T-cell (primary cell): ENCODE data around the gene SFMBT2. TPM values are rescaled to one million over a fixed set of nuclear protein-coding genes. Genes with fewer than 3 reads are reported as not detected.

ENCODE experiments used
- ATAC-seq, 4 experiments: fragments of 200-7000 bp in 3 of 4; fragments of 150-1000 bp in 1 of 4; cut with Tn5 transposase; replicated peaks in 1 of 4; 1 replicate in 3 of 4; 2 replicates in 1 of 4; pipeline ENCODE4 v1.10.0; 2021; ENCODE audit warnings: moderate library complexity in 3 of 4, mild to moderate bottlenecking in 2 of 4, moderate number of reproducible peaks in 1 of 4
- CTCF ChIA-PET, 2 donors: fragments of 300-600 bp; sonication (Branson Sonifier 250); formaldehyde crosslinking; loops; one replicate each; lab custom pipeline; 2022; ENCODE audit warnings: antibody characterized with exemption in 2 of 2; lab: Charles Lee
- POLR2A ChIA-PET, 2 donors: fragments of 300-600 bp; sonication (Branson Sonifier 250); formaldehyde crosslinking; loops; one replicate each; lab custom pipeline; 2022; ENCODE audit warnings: antibody characterized with exemption in 2 of 2; lab: Charles Lee
- DNase-seq, 35 experiments: peaks; one replicate each; pipeline versions ENCODE4 v3.0.0 to v3.0.0-alpha.2; 2013 to 2023
- H3K27ac ChIP-seq: one replicate; pipeline ENCODE4 v1.5.1; 2013; ENCODE audit warnings: low read length
- H3K27me3 ChIP-seq, 2 experiments: replicated peaks in 1 of 2; 1 replicate in 1 of 2; 2 replicates in 1 of 2; pipeline versions ENCODE4 v1.6.1 to v1.7.0; 2013; ENCODE audit warnings: low read length in 1 of 2, mixed read lengths in 1 of 2; ENCODE audit not compliant: control insufficient read depth in 2 of 2, insufficient read depth in 2 of 2; ENCODE audit errors: extremely low read depth in 1 of 2
- H3K36me3 ChIP-seq, 2 donors: 1 replicate in 1 of 2; 2 replicates in 1 of 2; pipeline versions ENCODE4 v1.6.1 to v1.7.0; 2013; ENCODE audit warnings: low read length in 1 of 2; ENCODE audit not compliant: control insufficient read depth in 2 of 2, insufficient read depth in 1 of 2; ENCODE audit errors: extremely low read depth in 1 of 2
- H3K4me1 ChIP-seq, 2 experiments: 1 replicate in 1 of 2; 2 replicates in 1 of 2; pipeline versions ENCODE4 v1.6.1 to v1.7.0; 2013; ENCODE audit warnings: low read length in 2 of 2, mixed read lengths in 1 of 2; ENCODE audit not compliant: insufficient read depth in 2 of 2, control insufficient read depth in 1 of 2; ENCODE audit errors: extremely low read depth in 1 of 2
- H3K4me3 ChIP-seq, 2 donors: 1 replicate in 1 of 2; 2 replicates in 1 of 2; pipeline versions ENCODE4 v1.5.1 to v1.7.0; 2013; ENCODE audit warnings: mild to moderate bottlenecking in 2 of 2, low read length in 1 of 2, moderate library complexity in 1 of 2; ENCODE audit not compliant: control insufficient read depth in 1 of 2; ENCODE audit errors: extremely low read depth in 1 of 2
- H3K9me3 ChIP-seq: 2 replicates; pipeline ENCODE4 v1.7.0; 2013
- H3K27ac Mint-ChIP-seq, 2 donors: one replicate each; pipeline ENCODE4 v1.8.0; 2020 to 2021; ENCODE audit warnings: mild to moderate bottlenecking in 2 of 2, mixed read lengths in 2 of 2
- H3K27me3 Mint-ChIP-seq, 2 donors: one replicate each; pipeline ENCODE4 v1.8.0; 2021 to 2022; ENCODE audit warnings: mixed read lengths in 2 of 2
- H3K36me3 Mint-ChIP-seq: one replicate; pipeline ENCODE4 v1.8.0; 2021; ENCODE audit warnings: mixed read lengths
- H3K4me1 Mint-ChIP-seq, 3 donors: one replicate each; pipeline ENCODE4 v1.8.0; 2020 to 2022; ENCODE audit warnings: mixed read lengths in 3 of 3, mild to moderate bottlenecking in 1 of 3
- H3K4me3 Mint-ChIP-seq, 3 donors: one replicate each; pipeline ENCODE4 v1.8.0; 2020 to 2022; ENCODE audit warnings: mild to moderate bottlenecking in 3 of 3, mixed read lengths in 3 of 3, moderate library complexity in 3 of 3
- H3K9me3 Mint-ChIP-seq, 3 donors: one replicate each; pipeline ENCODE4 v1.8.0; 2020 to 2022; ENCODE audit warnings: mixed read lengths in 3 of 3
- WGBS: methylation state at CpG from one replicate; pipeline ENCODE4 v1.1.5; 2013; ENCODE audit warnings: missing lambda C conversion rate; ENCODE audit not compliant: insufficient coverage; 5-methylcytosine and 5-hydroxymethylcytosine counted together
- total RNA-seq, 35 experiments: library from RNA in 6 of 35; stranded (reverse) in 6 of 35; fragments of 120-200 nt in 1 of 35; gene quantifications; one replicate each; pipeline versions ENCODE4 v1.2.1 to v1.2.4 and lab custom pipeline; 2013 to 2026

The SFMBT2 gene
- total RNA-seq, 5 donors from 2014 or later (not counting 1 experiment from before 2014, with no cell fraction given): 32.7 to 38.3 (median 36.8) TPM

DNA sequence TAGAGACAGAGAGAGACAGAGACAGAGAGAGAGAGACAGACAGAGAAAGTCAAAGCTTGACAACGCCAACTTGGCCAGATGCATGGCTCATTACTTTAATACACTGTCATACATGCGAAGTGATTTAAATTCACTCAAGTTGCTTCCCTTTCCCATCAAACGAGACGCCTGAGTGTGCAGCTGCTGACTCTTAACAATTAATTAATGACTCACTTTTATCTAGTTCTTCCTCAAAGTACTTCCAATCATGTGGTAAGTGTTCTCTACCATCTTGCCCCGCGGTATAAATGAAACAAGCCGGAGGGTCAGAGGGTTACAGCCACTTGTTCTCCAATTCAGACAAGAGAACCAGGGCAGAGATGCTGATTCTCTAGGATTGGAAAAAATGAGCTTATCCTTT, 90.8 kb downstream of the SFMBT2 start:
- no peak for ATAC-seq
- H3K4me3 ChIP-seq: no peak overlapping the region
- POLR2A ChIA-PET: no interaction called here
- H3K27me3 ChIP-seq: no peaks in the 10 kb centered on the region
- H3K27ac Mint-ChIP-seq: peak overlapping the region in 1 of 2 donors; percentile 53
- H3K27me3 Mint-ChIP-seq: no peaks in the 10 kb centered on the region
- no peak for DNase-seq
- H3K27ac ChIP-seq: no peak overlapping the region
- H3K9me3 Mint-ChIP-seq: peaks cover 0 to 12% (median 5%) of the 10 kb centered on the region in 3 donors
- H3K36me3 Mint-ChIP-seq: peaks cover 25% of the 10 kb centered on the region
- CTCF ChIA-PET: interaction anchor here in 1 of 2 donors (0.5 to 0.6 kb wide), 2 partner anchors 114 to 615 kb away, joined by 4 read pairs; no protein-coding TSS in a partner anchor
- H3K36me3 ChIP-seq: no peaks in the 10 kb centered on the region
- peaks cover 53 to 68% (median 66%) of the 10 kb centered on the region in 3 donors for H3K4me1 Mint-ChIP-seq
- WGBS: 93% methylated on average over 3 of the region's 7 CpGs
- H3K4me1 ChIP-seq: peaks cover 21 to 25% of the 10 kb centered on the region in 2 experiments
- peak overlapping the region in 1 of 3 donors; percentile 56 for H3K4me3 Mint-ChIP-seq
- H3K9me3 ChIP-seq: no peaks in the 10 kb centered on the region

DNA sequence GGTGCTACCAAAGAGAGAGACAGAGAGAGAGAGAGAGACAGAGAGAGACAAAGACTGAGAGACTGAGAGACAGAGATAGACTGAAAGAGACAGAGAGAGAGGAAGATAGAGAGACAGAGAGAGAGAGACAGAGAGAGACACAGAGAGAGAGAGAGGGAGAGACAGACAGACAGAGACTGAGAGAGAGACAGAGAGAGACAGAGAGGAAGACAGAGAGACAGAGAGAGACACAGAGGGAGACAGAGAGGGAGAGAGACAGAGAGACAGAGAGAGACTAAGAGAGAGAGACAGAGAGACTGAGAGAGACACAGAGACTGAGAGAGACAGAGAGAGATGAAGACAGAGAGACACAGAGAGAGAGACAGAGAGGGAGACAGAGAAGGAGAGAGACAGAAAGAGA, 91.2 kb downstream of the SFMBT2 start:
- Mint-ChIP-seq H3K9me3 (peaks cover 0 to 12% (median 5%) of the 10 kb centered on the region in 3 donors), H3K27ac (peak overlapping the region; percentile 17 to 53), H3K36me3 (peaks cover 24% of the 10 kb centered on the region), H3K4me3 (peak overlapping the region in 1 of 3 donors; percentile 56), H3K4me1 (peaks cover 57 to 72% (median 71%) of the 10 kb centered on the region in 3 donors), H3K27me3 (no peaks in the 10 kb centered on the region)
- Histone ChIP-seq H3K4me3 (no peak overlapping the region), H3K4me1 (peaks cover 22 to 25% of the 10 kb centered on the region in 2 experiments), H3K27ac (no peak overlapping the region), H3K27me3 (no peaks in the 10 kb centered on the region), H3K9me3 (no peaks in the 10 kb centered on the region), H3K36me3 (no peaks in the 10 kb centered on the region)
- CTCF ChIA-PET: interaction anchor here in 1 of 2 donors (0.5 to 0.6 kb wide), 2 partner anchors 115 to 615 kb away, joined by 4 read pairs; no protein-coding TSS in a partner anchor
- POLR2A ChIA-PET: interaction anchor here in 1 of 2 donors (0.7 kb wide), 1 partner anchor 9 kb away, joined by 3 read pairs; no protein-coding TSS in a partner anchor
- DNase-seq (no peak), ATAC-seq (no peak)

DNA sequence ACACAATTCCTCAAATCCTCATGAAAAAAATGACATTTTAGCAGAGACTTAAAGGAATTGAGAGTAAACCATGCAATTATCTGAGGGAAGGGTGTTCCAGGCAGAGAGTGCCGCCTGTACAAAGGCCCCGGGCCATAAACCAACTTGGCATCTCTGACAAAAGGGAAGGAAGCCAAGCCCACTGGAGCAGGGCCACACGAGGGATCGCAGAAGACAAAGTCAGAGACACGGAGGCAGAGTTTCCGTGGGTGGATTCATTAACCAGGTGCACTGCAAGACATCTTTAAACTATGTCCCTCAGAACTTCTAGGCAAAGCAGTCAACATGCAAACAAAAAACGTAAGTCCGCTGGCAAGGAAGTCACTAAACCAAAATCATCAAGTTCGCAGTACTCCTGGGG, 92.0 kb downstream of the SFMBT2 start:
- Histone ChIP-seq H3K9me3 (no peaks in the 10 kb centered on the region), H3K27me3 (no peaks in the 10 kb centered on the region), H3K36me3 (no peaks in the 10 kb centered on the region), H3K4me3 (no peak overlapping the region), H3K27ac (no peak overlapping the region), H3K4me1 (peaks cover 24 to 25% of the 10 kb centered on the region in 2 experiments)
- ChIA-PET POLR2A (interaction anchor here in 1 of 2 donors (0.7 kb wide), 1 partner anchor 10 kb away, joined by 3 read pairs; no protein-coding TSS in a partner anchor), CTCF (no interaction called here)
- 42% methylated on average over 5 of the region's 9 CpGs for WGBS
- peaks cover 65 to 77% (median 76%) of the 10 kb centered on the region in 3 donors for H3K4me1 Mint-ChIP-seq
- H3K27ac Mint-ChIP-seq: peak overlapping the region; percentile 17 to 53
- DNase-seq: no peak
- H3K36me3 Mint-ChIP-seq: peaks cover 17% of the 10 kb centered on the region
- peaks cover 0 to 5% (median 0%) of the 10 kb centered on the region in 3 donors for H3K9me3 Mint-ChIP-seq
- H3K27me3 Mint-ChIP-seq: no peaks in the 10 kb centered on the region
- ATAC-seq: peak in 2 of 4 experiments; percentile 17 to 50
- H3K4me3 Mint-ChIP-seq: peak overlapping the region; percentile 13 to 56 (median 41)

DNA sequence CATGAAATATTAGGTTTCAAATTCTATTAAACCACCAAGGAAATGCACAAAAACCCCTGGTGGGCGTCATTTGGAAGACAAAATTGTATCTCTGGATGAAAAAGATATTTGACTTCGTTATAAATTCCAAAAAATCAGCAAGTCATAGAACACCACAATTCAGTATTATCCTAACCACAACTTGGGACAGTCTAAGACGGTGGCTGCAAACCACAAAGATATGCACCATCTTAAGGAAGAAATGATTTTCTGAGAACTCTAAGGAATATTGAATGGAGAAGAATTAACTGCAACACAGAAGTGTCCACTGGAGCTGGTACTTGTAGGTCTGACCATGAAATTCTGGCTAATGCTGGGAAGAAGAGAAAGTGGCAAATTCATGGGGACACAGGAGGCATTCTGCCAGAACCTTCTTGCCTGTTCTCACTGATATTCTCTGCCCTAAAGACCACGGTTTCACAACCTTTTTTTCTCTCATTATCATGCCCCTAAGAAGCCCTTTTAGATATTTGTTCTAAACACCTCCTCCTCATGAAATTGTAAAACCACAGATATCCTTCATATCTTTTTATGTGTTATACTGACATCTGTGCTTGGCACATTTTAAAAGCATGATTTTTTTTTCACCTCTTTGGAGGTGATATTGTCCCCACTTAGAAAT, 92.9 kb downstream of the SFMBT2 start:
- Histone ChIP-seq H3K9me3 (no peaks in the 10 kb centered on the region), H3K4me1 (peaks cover 24 to 25% of the 10 kb centered on the region in 2 experiments), H3K36me3 (no peaks in the 10 kb centered on the region), H3K27ac (no peak overlapping the region), H3K27me3 (no peaks in the 10 kb centered on the region), H3K4me3 (no peak overlapping the region)
- H3K27ac Mint-ChIP-seq: peak overlapping the region; percentile 2 to 17
- no peak overlapping the region for H3K4me3 Mint-ChIP-seq
- no peak for ATAC-seq
- peaks cover 17% of the 10 kb centered on the region for H3K36me3 Mint-ChIP-seq
- ChIA-PET POLR2A (no interaction called here), CTCF (no interaction called here)
- no peaks in the 10 kb centered on the region for H3K27me3 Mint-ChIP-seq
- 0% methylated on average over 1 of the region's 4 CpGs for WGBS
- DNase-seq: no peak
- peaks cover 71 to 84% (median 82%) of the 10 kb centered on the region in 3 donors for H3K4me1 Mint-ChIP-seq
- peaks cover 0 to 5% (median 0%) of the 10 kb centered on the region in 3 donors for H3K9me3 Mint-ChIP-seq

DNA sequence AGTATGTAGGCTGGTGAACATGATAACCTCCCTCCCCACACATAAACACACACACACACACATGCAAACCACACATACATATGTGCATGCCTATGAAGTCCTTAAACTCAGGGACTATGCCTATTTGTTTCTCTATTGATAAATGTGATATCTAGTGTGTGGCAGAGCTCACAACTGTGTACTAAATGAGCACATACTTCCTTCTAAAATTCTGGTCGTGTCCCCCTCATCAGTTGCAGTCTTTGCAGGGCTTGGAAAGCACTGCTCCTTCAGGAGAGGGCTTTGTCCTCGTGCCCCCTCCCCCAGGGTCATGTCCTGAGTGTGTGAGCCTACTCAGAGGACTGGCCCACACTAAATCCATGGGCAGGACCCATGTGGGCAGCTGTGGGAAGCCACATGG, 94.0 kb downstream of the SFMBT2 start:
- Mint-ChIP-seq H3K27me3 (no peaks in the 10 kb centered on the region), H3K27ac (no peak overlapping the region), H3K9me3 (no peaks in the 10 kb centered on the region), H3K4me3 (no peak overlapping the region), H3K36me3 (peaks cover 11% of the 10 kb centered on the region), H3K4me1 (peaks cover 82 to 95% (median 89%) of the 10 kb centered on the region in 3 donors)
- Histone ChIP-seq H3K36me3 (no peaks in the 10 kb centered on the region), H3K4me1 (peaks cover 24 to 25% of the 10 kb centered on the region in 2 experiments), H3K9me3 (no peaks in the 10 kb centered on the region), H3K4me3 (no peak overlapping the region), H3K27ac (no peak overlapping the region), H3K27me3 (no peaks in the 10 kb centered on the region)
- DNase-seq (no peak), ATAC-seq (no peak)
- POLR2A ChIA-PET: interaction anchor here in 1 of 2 donors (0.6 kb wide), 1 partner anchor 540 kb away, joined by 3 read pairs; no protein-coding TSS in a partner anchor
- CTCF ChIA-PET: interaction anchor here in 1 of 2 donors (0.9 kb wide), 1 partner anchor 190 kb away, joined by 4 read pairs; no protein-coding TSS in a partner anchor
- WGBS: 100% methylated on average over 1 of the region's 2 CpGs

DNA sequence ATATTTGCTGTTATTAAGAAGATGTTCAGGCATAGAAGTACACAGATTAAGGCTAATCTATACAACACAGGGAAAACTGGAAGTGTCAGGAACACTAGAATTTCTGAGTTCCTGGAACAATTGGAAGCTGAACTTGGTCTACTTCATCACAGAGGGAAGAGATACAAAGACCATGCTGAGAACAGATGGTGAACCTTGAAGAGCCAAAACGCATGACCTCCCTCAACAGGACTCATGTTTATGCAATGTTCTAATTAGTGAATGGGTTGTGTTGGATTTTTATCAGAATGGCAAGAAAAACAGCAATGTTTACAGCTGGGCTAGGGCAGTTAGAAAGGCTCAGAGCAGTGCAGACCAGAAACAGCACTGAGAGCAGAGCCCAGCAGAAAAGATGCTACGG, 94.9 kb downstream of the SFMBT2 start:
- Mint-ChIP-seq H3K9me3 (no peaks in the 10 kb centered on the region), H3K36me3 (peaks cover 19% of the 10 kb centered on the region), H3K27me3 (no peaks in the 10 kb centered on the region), H3K4me1 (peaks cover 91 to 96% (median 92%) of the 10 kb centered on the region in 3 donors), H3K4me3 (no peak overlapping the region), H3K27ac (peak overlapping the region in 1 of 2 donors; percentile 26)
- Histone ChIP-seq H3K4me3 (no peak overlapping the region), H3K27ac (no peak overlapping the region), H3K27me3 (no peaks in the 10 kb centered on the region), H3K4me1 (peaks cover 24 to 25% of the 10 kb centered on the region in 2 experiments), H3K9me3 (no peaks in the 10 kb centered on the region), H3K36me3 (no peaks in the 10 kb centered on the region)
- POLR2A ChIA-PET: no interaction called here
- DNase-seq (no peak), ATAC-seq (no peak)
- 75% methylated on average over 1 of the region's 2 CpGs for WGBS
- CTCF ChIA-PET: interaction anchor here in 1 of 2 donors (0.6 kb wide), 1 partner anchor 383 kb away, joined by 3 read pairs; no protein-coding TSS in a partner anchor
